GM23338 (cell line): ENCODE results near the gene THSD4.

ENCODE experiments used
- CREB1 ChIP-seq: fragments of 250-450 bp; sonication (Bioruptor Pico); IDR thresholded peaks from 2 replicates; pipeline ENCODE4 v1.5.0; 2020; ENCODE audit warnings: low read depth, mild to moderate bottlenecking, moderate library complexity
- CTCF ChIP-seq, 2 experiments: fragments of 200-600 bp in 1 of 2; sonication (generic) in 1 of 2; conservative IDR thresholded peaks; 2 replicates each; pipeline versions ENCODE4 v1.5.1 to v1.6.1; 2016 to 2017; ENCODE audit warnings: antibody characterized with exemption in 2 of 2, low read depth in 2 of 2, mild to moderate bottlenecking in 2 of 2, moderate library complexity in 1 of 2
- EZH2 ChIP-seq: fragments of 200-600 bp; sonication (generic); IDR thresholded peaks from one replicate; pipeline ENCODE4 v1.8.0; 2017; ENCODE audit warnings: antibody characterized with exemption, mild to moderate bottlenecking, low read depth; ENCODE audit not compliant: unreplicated experiment
- EZH2phosphoT487 ChIP-seq: fragments of 200-600 bp; sonication (generic); IDR thresholded peaks from one replicate; pipeline ENCODE4 v1.8.1; 2018; ENCODE audit warnings: antibody characterized with exemption; ENCODE audit not compliant: unreplicated experiment
- NANOG ChIP-seq: IDR thresholded peaks from 2 replicates; pipeline ENCODE4 v1.6.1; 2016; ENCODE audit warnings: antibody characterized with exemption, borderline replicate concordance
- POLR2AphosphoS5 ChIP-seq: IDR thresholded peaks from 2 replicates; pipeline ENCODE4 v1.6.1; 2016; ENCODE audit warnings: antibody characterized with exemption, low read depth

GRCh38 chr15:71145648-71146047 is 30.4 kb downstream of the THSD4 start:
- no peak for TF ChIP-seq CTCF (conservative IDR thresholded peaks at IDR 0.05; ENCODE audit: low read depth in 2 of 2)
- TF ChIP-seq NANOG: no peak
- no peak for TF ChIP-seq POLR2AphosphoS5
- TF ChIP-seq EZH2phosphoT487: no peak
- no peak for TF ChIP-seq EZH2
- TF ChIP-seq CREB1 (CRISPR knock-in tag): no peak
